GM10248 (cell line): ENCODE results near the gene FAR2.

Experiments
- CTCF ChIA-PET: fragments of 300-600 bp; sonication (Branson Sonifier 250); formaldehyde crosslinking; extraction: SDS; loops from one replicate; lab custom pipeline; 2021; ENCODE audit warnings: antibody characterized with exemption; lab: Yijun Ruan, JAX
- POLR2A ChIA-PET: fragments of 350-650 bp; sonication (Branson Sonifier 250); formaldehyde crosslinking; extraction: SDS; loops from one replicate; lab custom pipeline; 2020; ENCODE audit warnings: antibody characterized with exemption; lab: Yijun Ruan, JAX
- DNase-seq: peaks from one replicate; pipeline ENCODE4 v3.0.0; 2012; ENCODE audit errors: extremely low spot score
- CTCF ChIP-seq: IDR thresholded peaks from 2 replicates; pipeline ENCODE4 v1.5.1; 2012; ENCODE audit warnings: mild to moderate bottlenecking, low read depth; ENCODE audit errors: extremely low read depth, missing control alignments, control extremely low read depth

Gene FAR2

GRCh38 chr12:29322157-29322556, 173.1 kb downstream of the FAR2 start:
- POLR2A ChIA-PET, result no interaction called here
- CTCF ChIA-PET, result interaction anchor here (1.6 to 3.4 kb wide), 2 partner anchors 11 to 15 kb away, joined by 6 to 11 read pairs; no protein-coding TSS in a partner anchor
- no peak for TF ChIP-seq CTCF
- no peak for DNase-seq

- no peak for DNase-seq
- ChIA-PET POLR2A (no interaction called here), CTCF (interaction anchor here (0.6 to 3.5 kb wide), 3 partner anchors 8 to 13 kb away, joined by 3 to 19 read pairs (median 3); no protein-coding TSS in a partner anchor)
- no peak for TF ChIP-seq CTCF
Observed at GRCh38 chr12:29329411-29329810, 180.3 kb downstream of the FAR2 start.

GRCh38 chr12:29333178-29333577, 184.1 kb downstream of the FAR2 start:
- no peak for TF ChIP-seq CTCF
- CTCF ChIA-PET, result no interaction called here
- POLR2A ChIA-PET, result no interaction called here
- no peak for DNase-seq

GRCh38 chr12:29334937-29335336, 185.9 kb downstream of the FAR2 start:
- DNase-seq, result no peak
- POLR2A ChIA-PET, result no interaction called here
- no peak for TF ChIP-seq CTCF
- CTCF ChIA-PET, result interaction anchor here (1.0 to 2.3 kb wide), 2 partner anchors 9 to 17 kb away, joined by 3 to 5 read pairs; no protein-coding TSS in a partner anchor

GRCh38 chr12:29337325-29337724, 188.2 kb downstream of the FAR2 start:
- ChIA-PET POLR2A (no interaction called here), CTCF (interaction anchor here (0.7 kb wide), 1 partner anchor 8 kb away, joined by 3 read pairs; no protein-coding TSS in a partner anchor)
- no peak for TF ChIP-seq CTCF
- no peak for DNase-seq

GRCh38 chr12:29343022-29343799, 194.1 kb downstream of the FAR2 start:
- POLR2A ChIA-PET, result no interaction called here

More at GRCh38 chr12:29343022-29343799, 194.1 kb downstream of the FAR2 start:
- DNase-seq, result no peak
- TF ChIP-seq CTCF, result no peak
- CTCF ChIA-PET, result interaction anchor here (0.8 to 2.2 kb wide), 5 partner anchors 9 to 129 kb away, joined by 3 to 5 read pairs (median 4); no protein-coding TSS in a partner anchor
